ENCODE data around the gene KLHDC3. TPM values are rescaled to one million over a fixed set of nuclear protein-coding genes. Genes with fewer than 3 reads are reported as not detected.
A peak's percentile ranks its signal among the peaks of the same experiment; 100 is the strongest.

The KLHDC3 gene
- total and polyA plus RNA-seq, 3 donors from 2014 or later: 207 to 422 (median 210) TPM

GRCh38 chr6:43050981-43051380, 36.9 kb downstream of the KLHDC3 start:
- H3K27ac ChIP-seq: no peak overlapping the region
- H3K9me3 ChIP-seq: no peaks in the 10 kb centered on the region
- no peaks in the 10 kb centered on the region for H3K36me3 ChIP-seq (ENCODE audit: low read depth, missing control alignments)
- H3K4me1 ChIP-seq: peaks cover 18% of the 10 kb centered on the region
- no peak for TF ChIP-seq CTCF (IDR thresholded peaks at IDR 0.05)
- no peak for TF ChIP-seq POLR2A (IDR thresholded peaks at IDR 0.05)
- intact Hi-C loops (cut with DNase I; ENCODE audit: low total_unique reads): no loop called here
- no peak for DNase-seq
- H3K4me3 ChIP-seq: no peak overlapping the region
- 89 to 97% methylated on average over 12 to 17 of the region's 17 CpGs for WGBS, 2 donors
- no peaks in the 10 kb centered on the region for H3K27me3 ChIP-seq

DNA sequence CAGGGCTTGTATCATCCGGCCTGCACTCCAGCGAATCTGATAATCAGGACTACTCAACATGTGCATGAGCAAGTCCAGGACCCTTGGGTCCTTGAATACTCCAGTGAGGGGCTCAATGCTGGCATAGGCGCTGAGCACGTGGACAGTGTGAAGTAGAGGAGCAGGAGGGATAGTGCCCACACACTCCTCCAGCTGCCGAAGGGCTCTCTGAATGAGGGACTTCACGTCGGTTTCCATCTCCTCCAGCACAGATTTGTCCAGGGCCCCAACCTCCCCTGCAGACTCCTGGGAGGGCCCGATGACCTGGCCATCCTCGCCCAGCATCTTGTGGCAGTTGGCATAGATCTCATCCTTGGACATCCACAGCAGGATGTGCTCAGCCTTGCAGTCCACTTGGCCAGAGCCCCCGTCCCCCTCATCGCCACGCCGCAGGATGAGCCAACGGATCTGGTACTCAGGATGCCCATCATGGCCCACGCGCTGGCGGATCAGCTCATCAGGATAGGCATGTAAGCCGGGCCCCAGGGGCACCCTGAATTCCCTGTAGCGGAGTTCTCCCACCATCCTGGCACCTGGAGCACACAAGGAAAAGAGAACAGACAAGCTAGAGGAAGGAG, 38.3 kb downstream of the KLHDC3 start:
- H3K36me3 ChIP-seq (ENCODE audit: low read depth, missing control alignments): no peaks in the 10 kb centered on the region
- no peaks in the 10 kb centered on the region for H3K9me3 ChIP-seq
- no peaks in the 10 kb centered on the region for H3K27me3 ChIP-seq
- H3K4me1 ChIP-seq: peaks cover 18% of the 10 kb centered on the region
- TF ChIP-seq CTCF (IDR thresholded peaks at IDR 0.05): no peak
- no peak for TF ChIP-seq POLR2A (IDR thresholded peaks at IDR 0.05)
- DNase-seq: no peak
- WGBS, 2 donors: 80 to 82% methylated on average over 11 to 19 of the region's 19 CpGs
- H3K4me3 ChIP-seq: no peak overlapping the region
- intact Hi-C loops (cut with DNase I; ENCODE audit: low total_unique reads): no loop called here
- no peak overlapping the region for H3K27ac ChIP-seq

DNA sequence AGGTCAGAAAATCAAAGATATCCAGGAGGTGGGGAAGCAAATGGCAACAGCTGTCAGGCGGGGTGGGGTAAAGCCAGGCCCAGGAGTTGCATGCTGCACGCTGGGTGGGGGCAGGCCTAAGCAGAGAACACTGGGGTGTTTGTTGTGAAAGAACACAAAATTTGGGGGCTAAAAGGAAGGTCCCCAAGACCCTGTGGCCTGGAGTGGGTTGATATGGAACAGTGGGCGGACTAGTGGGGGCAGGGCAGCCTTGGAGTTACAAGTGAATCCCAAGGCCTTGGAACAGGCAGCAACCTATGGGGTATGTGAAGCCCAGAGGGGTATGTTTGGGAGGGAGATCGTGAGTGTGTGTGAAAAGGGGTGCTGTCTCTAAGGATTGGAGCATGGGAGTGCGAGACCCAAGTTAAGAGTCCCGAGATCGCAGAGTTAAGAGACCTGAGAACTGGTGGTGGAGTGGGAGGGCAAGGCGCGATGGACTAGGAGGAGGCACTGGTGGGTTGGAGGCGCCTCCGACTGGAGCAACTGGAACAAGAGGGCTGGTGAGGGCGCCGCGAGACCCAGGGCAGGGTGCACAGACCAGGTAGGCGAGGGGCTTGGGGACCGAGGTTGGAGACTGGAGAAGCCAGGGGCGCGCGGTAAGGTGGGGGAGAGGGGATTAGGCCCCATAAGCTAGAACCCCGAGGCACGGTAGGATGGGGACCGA, 38.9 kb downstream of the KLHDC3 start:
- Histone ChIP-seq H3K36me3 (ENCODE audit: low read depth, missing control alignments) (no peaks in the 10 kb centered on the region), H3K4me1 (peaks cover 18% of the 10 kb centered on the region), H3K27ac (peak overlapping the region; percentile 85 to 87), H3K27me3 (no peaks in the 10 kb centered on the region), H3K9me3 (no peaks in the 10 kb centered on the region), H3K4me3 (peak overlapping the region; percentile 66 to 84)
- intact Hi-C loops (cut with DNase I; ENCODE audit: low total_unique reads): no loop called here
- DNase-seq: peak; percentile 61
- WGBS, 2 donors: 6 to 7% methylated on average over 22 of the region's 22 CpGs
- TF ChIP-seq POLR2A (IDR thresholded peaks at IDR 0.05) (no peak), CTCF (IDR thresholded peaks at IDR 0.05) (no peak)

- Histone ChIP-seq H3K4me1 (peaks cover 25% of the 10 kb centered on the region), H3K27ac (peak within 1 kb of the TSS; percentile 85 to 87), H3K4me3 (peak within 1 kb of the TSS; percentile 66 to 84), H3K9me3 (no peaks in the 10 kb centered on the region), H3K27me3 (no peaks in the 10 kb centered on the region), H3K36me3 (ENCODE audit: low read depth, missing control alignments) (no peaks in the 10 kb centered on the region)
- DNase-seq: peak; percentile 94
- intact Hi-C loops (cut with DNase I; ENCODE audit: low total_unique reads): no loop called here
- TF ChIP-seq POLR2A (IDR thresholded peaks at IDR 0.05) (no peak), CTCF (IDR thresholded peaks at IDR 0.05) (no peak)
- 2% methylated on average over 14 to 32 of the region's 45 CpGs for WGBS, 2 donors
Measured at GRCh38 chr6:43053545-43054205, 39.6 kb downstream of the KLHDC3 start, which contains the start of gene CUL7. CUL7 (minus strand) TSS chr6:43053851; CDS start chr6:43052788, 1,063 bp downstream.
